Astrocyte (in vitro differentiated cells and primary cell): Measurements from ENCODE around the gene PRRC2B.
"Not testable (repeated sequence)": the region's sequence is repeated elsewhere in the genome, so short reads cannot be mapped to it uniquely, and the experiment has no call there.

Experiments
- CTCF ChIP-seq: IDR thresholded peaks from 2 replicates; pipeline ENCODE4 v1.5.1; 2011; ENCODE audit warnings: low read depth, mild to moderate bottlenecking, inconsistent platforms, low read length, moderate library complexity; ENCODE audit not compliant: insufficient read depth
- EZH2 ChIP-seq: IDR thresholded peaks from 2 replicates; pipeline ENCODE4 v1.6.1; 2012; ENCODE audit warnings: mild to moderate bottlenecking, low read length, inconsistent platforms; ENCODE audit not compliant: insufficient read depth

- TF ChIP-seq CTCF, EZH2: not testable (repeated sequence)
These were observed 121.7 kb downstream of the PRRC2B start for GRCh38 chr9:131515559-131516031.
